IPS-15b (cell line): ENCODE data around the gene VSX2.
"Not testable (repeated sequence)": the region's sequence is repeated elsewhere in the genome, so short reads cannot be mapped to it uniquely, and the experiment has no call there.

Experiments used
- H3K27me3 ChIP-seq: one replicate; pipeline ENCODE4 v1.6.1; 2013; ENCODE audit warnings: low read length; ENCODE audit not compliant: control insufficient read depth, insufficient read depth
- H3K36me3 ChIP-seq: one replicate; pipeline ENCODE4 v1.6.1; 2013; ENCODE audit warnings: low read length; ENCODE audit not compliant: control insufficient read depth, insufficient read depth
- H3K4me1 ChIP-seq: one replicate; pipeline ENCODE4 v1.6.1; 2013; ENCODE audit warnings: mild to moderate bottlenecking, low read length; ENCODE audit not compliant: control insufficient read depth, insufficient read depth
- H3K4me3 ChIP-seq: one replicate; pipeline ENCODE4 v1.5.1; 2013; ENCODE audit warnings: low read depth, low read length
- H3K9ac ChIP-seq: one replicate; pipeline ENCODE4 v1.6.1; 2013; ENCODE audit warnings: low read depth, mild to moderate bottlenecking, low read length
- H3K9me3 ChIP-seq: one replicate; pipeline ENCODE4 v1.6.1; 2013; ENCODE audit warnings: mild to moderate bottlenecking, low read length; ENCODE audit not compliant: control insufficient read depth, insufficient read depth

Gene VSX2

DNA sequence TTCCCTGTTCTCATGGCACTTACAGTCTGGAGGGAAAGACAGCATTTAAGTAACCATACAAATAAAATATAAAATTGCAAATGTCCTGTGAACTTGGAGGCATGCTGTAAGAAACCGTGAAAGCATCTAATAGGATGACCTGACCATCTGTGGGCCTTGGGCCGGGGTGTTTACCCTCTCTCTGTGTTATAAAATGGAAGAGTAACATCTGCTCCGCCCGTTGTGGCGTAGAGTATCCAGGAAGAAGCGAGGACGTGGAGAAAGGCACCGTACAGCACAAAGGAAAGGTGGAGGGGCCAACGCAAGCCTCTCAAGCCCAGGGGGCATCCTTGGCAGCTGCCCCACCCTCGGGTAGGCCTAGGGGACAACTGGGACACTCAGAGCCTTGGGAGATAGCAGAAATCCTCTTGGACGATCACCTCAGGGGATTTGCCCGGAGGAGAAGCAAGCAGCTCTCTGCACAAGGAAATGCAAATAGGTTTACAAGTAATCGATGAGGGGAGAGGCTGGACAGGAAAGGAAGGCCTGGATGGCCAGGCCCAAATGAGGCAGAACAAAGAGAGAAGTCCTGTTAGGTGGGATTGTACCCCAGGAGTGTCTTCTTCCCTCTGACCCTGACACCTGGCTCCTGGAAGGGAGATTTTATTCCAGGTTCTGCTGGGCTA lies 26.2 kb downstream of the VSX2 start:
- H3K27me3 ChIP-seq, result no peaks in the 10 kb centered on the region
- H3K9ac ChIP-seq, result no peak overlapping the region
- H3K4me3 ChIP-seq, result no peak overlapping the region

GRCh38 chr14:74267588-74267987 lies 28.3 kb downstream of the VSX2 start:
- Histone ChIP-seq H3K36me3 (no peaks in the 10 kb centered on the region), H3K27me3 (no peaks in the 10 kb centered on the region), H3K9me3 (no peaks in the 10 kb centered on the region), H3K4me3 (no peak overlapping the region), H3K4me1 (peaks cover 7% of the 10 kb centered on the region), H3K9ac (no peak overlapping the region)

More for the DNA sequence above, 26.2 kb downstream of the VSX2 start:
- no peaks in the 10 kb centered on the region for H3K36me3 ChIP-seq
- peaks cover 7% of the 10 kb centered on the region for H3K4me1 ChIP-seq
- no peaks in the 10 kb centered on the region for H3K9me3 ChIP-seq

DNA sequence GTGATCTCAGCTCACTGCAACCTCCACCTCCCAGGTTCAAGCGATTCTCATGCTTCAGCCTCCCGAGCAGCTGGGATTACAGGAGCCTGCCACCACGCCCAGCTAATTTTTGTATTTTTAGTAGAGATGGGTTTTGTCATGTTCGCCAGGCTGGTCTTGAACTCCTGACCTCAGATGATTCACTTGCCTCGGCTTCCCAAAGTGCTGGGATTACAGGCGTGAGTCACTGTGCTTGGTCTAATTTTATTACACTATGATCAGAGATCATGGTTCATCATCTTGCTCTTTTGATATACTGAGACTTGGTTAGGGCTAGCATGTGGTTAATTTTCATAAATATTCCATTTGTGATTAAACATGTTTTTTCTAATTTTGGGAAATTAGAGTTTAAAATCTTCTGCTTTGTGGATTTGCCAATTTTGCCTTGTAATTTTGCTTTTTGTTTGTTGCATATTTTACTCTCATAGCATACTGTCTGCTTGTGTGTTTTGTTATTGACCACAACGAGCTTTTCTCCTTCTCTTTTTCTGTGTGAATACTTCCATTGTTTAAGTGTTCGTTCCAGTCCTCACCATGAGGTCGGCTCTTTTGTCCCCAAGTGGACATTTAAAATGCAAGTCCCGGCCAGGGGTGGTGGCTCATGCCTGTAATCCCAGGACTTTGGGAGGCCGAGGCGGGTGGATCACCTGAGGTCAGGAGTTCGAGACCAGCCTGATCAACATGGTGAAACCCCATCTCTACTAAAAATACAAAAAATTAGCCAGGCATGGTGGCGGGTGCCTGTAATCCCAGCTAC lies 31.3 kb downstream of the VSX2 start:
- H3K27me3 ChIP-seq, H3K4me1 ChIP-seq, H3K9me3 ChIP-seq, H3K9ac ChIP-seq, H3K4me3 ChIP-seq, H3K36me3 ChIP-seq: not testable (repeated sequence)

GRCh38 chr14:74271365-74271764 lies 32.1 kb downstream of the VSX2 start:
- Histone ChIP-seq H3K36me3 (no peaks in the 10 kb centered on the region), H3K9ac (no peak overlapping the region), H3K4me3 (no peak overlapping the region), H3K9me3 (no peaks in the 10 kb centered on the region), H3K4me1 (peaks cover 6% of the 10 kb centered on the region), H3K27me3 (no peaks in the 10 kb centered on the region)

GRCh38 chr14:74275241-74275841 lies 36.1 kb downstream of the VSX2 start:
- H3K4me3 ChIP-seq, result no peak overlapping the region
- no peaks in the 10 kb centered on the region for H3K9me3 ChIP-seq
- H3K9ac ChIP-seq, result no peak overlapping the region
- no peaks in the 10 kb centered on the region for H3K27me3 ChIP-seq
- no peaks in the 10 kb centered on the region for H3K4me1 ChIP-seq
- no peaks in the 10 kb centered on the region for H3K36me3 ChIP-seq

DNA sequence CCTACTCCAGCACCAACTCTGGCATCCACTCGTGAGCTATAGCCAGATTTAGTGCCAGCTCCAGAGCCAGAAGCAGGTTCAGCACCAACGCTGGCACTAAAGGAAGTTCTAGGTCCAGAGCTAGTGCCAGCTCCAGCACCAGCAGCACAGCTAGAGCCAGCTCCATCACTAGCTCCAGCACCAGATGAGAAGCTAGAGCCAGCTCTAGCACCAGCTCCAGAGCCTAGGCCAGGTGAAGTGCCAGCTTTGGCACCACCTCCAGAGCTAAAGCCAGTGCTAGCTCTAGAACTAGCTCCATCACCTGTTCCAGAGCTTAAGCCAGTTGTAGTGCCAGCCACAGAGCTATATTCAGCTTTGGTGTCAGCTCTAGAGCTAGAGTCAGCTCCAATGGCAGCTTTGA lies 38.8 kb downstream of the VSX2 start:
- Histone ChIP-seq H3K36me3 (no peaks in the 10 kb centered on the region), H3K9ac (no peak overlapping the region), H3K4me3 (no peak overlapping the region), H3K27me3 (no peaks in the 10 kb centered on the region), H3K4me1 (no peaks in the 10 kb centered on the region), H3K9me3 (no peaks in the 10 kb centered on the region)

GRCh38 chr14:74281069-74281468 lies 41.8 kb downstream of the VSX2 start:
- no peak overlapping the region for H3K4me3 ChIP-seq
- H3K27me3 ChIP-seq, result no peaks in the 10 kb centered on the region
- no peak overlapping the region for H3K9ac ChIP-seq
- H3K9me3 ChIP-seq, result no peaks in the 10 kb centered on the region
- H3K36me3 ChIP-seq, result peaks cover 9% of the 10 kb centered on the region
- no peaks in the 10 kb centered on the region for H3K4me1 ChIP-seq

GRCh38 chr14:74286736-74287135 lies 47.5 kb downstream of the VSX2 start:
- H3K9me3 ChIP-seq, result no peaks in the 10 kb centered on the region
- H3K4me3 ChIP-seq, result no peak overlapping the region
- no peak overlapping the region for H3K9ac ChIP-seq
- no peaks in the 10 kb centered on the region for H3K4me1 ChIP-seq
- H3K36me3 ChIP-seq, result peaks cover 60% of the 10 kb centered on the region
- no peaks in the 10 kb centered on the region for H3K27me3 ChIP-seq

GRCh38 chr14:74289801-74290200 lies 50.6 kb downstream of the VSX2 start:
- H3K27me3 ChIP-seq, result no peaks in the 10 kb centered on the region
- peaks cover 70% of the 10 kb centered on the region for H3K36me3 ChIP-seq
- H3K9ac ChIP-seq, result no peak overlapping the region
- no peak overlapping the region for H3K4me3 ChIP-seq
- no peaks in the 10 kb centered on the region for H3K4me1 ChIP-seq
- no peaks in the 10 kb centered on the region for H3K9me3 ChIP-seq

DNA sequence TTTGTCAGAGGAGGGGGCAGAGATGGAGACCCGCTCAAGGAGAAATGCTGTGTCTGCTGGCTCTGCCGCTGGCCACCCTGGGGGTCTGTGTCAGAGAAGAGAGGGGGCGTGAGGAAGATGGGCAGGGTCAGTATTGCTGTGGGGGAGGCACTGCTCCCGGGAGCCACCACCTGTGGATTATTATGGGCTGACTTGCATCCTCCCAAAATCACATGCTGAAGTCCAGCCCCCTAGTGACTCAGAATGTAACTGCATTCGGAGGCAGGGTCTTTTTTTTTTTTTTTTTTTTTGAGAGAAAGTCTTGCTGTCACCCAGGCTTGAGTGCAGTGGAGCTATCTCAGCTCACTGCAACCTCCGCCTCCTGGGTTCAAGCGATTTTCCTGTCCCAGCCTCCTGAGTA lies 51.2 kb downstream of the VSX2 start:
- H3K36me3 ChIP-seq, result peaks cover 67% of the 10 kb centered on the region

DNA sequence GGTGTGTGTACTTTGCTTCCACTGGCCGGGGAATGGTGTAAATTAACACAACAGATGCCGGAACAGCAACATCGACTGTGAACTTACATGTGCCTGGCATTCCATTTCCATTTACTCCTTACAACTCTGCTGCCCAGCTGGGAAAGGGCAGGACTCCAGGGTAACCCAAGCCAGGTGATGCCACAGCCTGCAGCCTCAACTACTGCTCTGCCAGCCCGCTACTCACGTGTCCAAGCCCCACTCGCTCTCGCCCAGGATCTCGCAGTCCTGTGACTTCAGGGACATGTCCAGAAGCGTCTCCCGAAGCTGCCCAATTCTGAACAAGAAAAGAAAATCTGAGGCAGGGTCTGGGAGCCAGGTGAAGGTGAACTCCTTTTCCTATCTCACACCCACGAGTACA lies 52.8 kb downstream of the VSX2 start:
- Histone ChIP-seq H3K36me3 (peaks cover 69% of the 10 kb centered on the region), H3K9ac (no peak overlapping the region), H3K9me3 (no peaks in the 10 kb centered on the region), H3K27me3 (no peaks in the 10 kb centered on the region), H3K4me3 (no peak overlapping the region), H3K4me1 (no peaks in the 10 kb centered on the region)

More for the DNA sequence above, 51.2 kb downstream of the VSX2 start:
- Histone ChIP-seq H3K4me1 (no peaks in the 10 kb centered on the region), H3K27me3 (no peaks in the 10 kb centered on the region), H3K9me3 (no peaks in the 10 kb centered on the region), H3K4me3 (no peak overlapping the region), H3K9ac (no peak overlapping the region)

GRCh38 chr14:74293606-74294005 lies 54.4 kb downstream of the VSX2 start:
- Histone ChIP-seq H3K4me1 (no peaks in the 10 kb centered on the region), H3K36me3 (peaks cover 63% of the 10 kb centered on the region), H3K27me3 (no peaks in the 10 kb centered on the region), H3K9ac (no peak overlapping the region), H3K4me3 (no peak overlapping the region), H3K9me3 (no peaks in the 10 kb centered on the region)
